ENCODE measurements around the gene FARS2. TPM values are rescaled to one million over a fixed set of nuclear protein-coding genes. Genes with fewer than 3 reads are reported as not detected.

Gene FARS2
- polyA plus RNA-seq, 3 donors, result 12.2 to 21.6 (median 17.7) TPM

- intact Hi-C loops (cut with micrococcal nuclease), result no loop called here
- H3K9ac ChIP-seq (ENCODE audit: insufficient read depth, low read length, poor library complexity, severe bottlenecking), result no peak overlapping the region
- H3K79me2 ChIP-seq (ENCODE audit: insufficient read depth, low read length), result no peaks in the 10 kb centered on the region
- Mint-ChIP-seq H3K27ac (no peak overlapping the region), H3K27me3 (ENCODE audit: low read depth in 3 of 3) (peaks cover 0 to 2% (median 1%) of the 10 kb centered on the region in 3 donors), H3K36me3 (no peaks in the 10 kb centered on the region), H3K4me3 (no peak overlapping the region), H3K4me1 (peaks cover 10% of the 10 kb centered on the region), H3K9me3 (peaks cover 0 to under 1% (median 0%) of the 10 kb centered on the region in 7 donors)
- no peaks in the 10 kb centered on the region for H3K4me1 ChIP-seq (ENCODE audit: control insufficient read depth in 1 of 2, insufficient read depth in 2 of 2, low read length in 2 of 2)
- WGBS (ENCODE audit: insufficient coverage), result no CpG with 5 or more reads among the region's 4 CpGs
- H3K27ac ChIP-seq (ENCODE audit: low read depth in 1 of 2, low read length in 2 of 2), result no peak overlapping the region
- H3K27me3 ChIP-seq (ENCODE audit: control insufficient read depth in 2 of 2, insufficient read depth in 2 of 2, low read length in 2 of 2), result no peaks in the 10 kb centered on the region
- no peaks in the 10 kb centered on the region for H3K36me3 ChIP-seq (replicated peaks in 1 of 2; ENCODE audit: control insufficient read depth in 1 of 2, insufficient read depth in 2 of 2, low read length in 2 of 2)
- no peak overlapping the region for H3K4me2 ChIP-seq (replicated peaks; ENCODE audit: extremely low read depth, low read length, poor library complexity, severe bottlenecking)
- no peaks in the 10 kb centered on the region for H4K20me1 ChIP-seq (ENCODE audit: insufficient read depth, low read length)
- H2AFZ ChIP-seq (ENCODE audit: insufficient read depth, low read depth, low read length, poor library complexity, severe bottlenecking), result no peak overlapping the region
- H3K4me3 ChIP-seq (replicated peaks in 1 of 3; ENCODE audit: low read depth in 2 of 3, low read length in 3 of 3), result no peak overlapping the region
- TF ChIP-seq CTCF (IDR thresholded peaks at IDR 0.05), result no peak
- H3K9me3 ChIP-seq (replicated peaks in 1 of 2; ENCODE audit: control insufficient read depth in 1 of 2, insufficient read depth in 1 of 2, low read length in 2 of 2), result no peaks in the 10 kb centered on the region
- no peak for DNase-seq
These were observed 253.9 kb downstream of the FARS2 start for GRCh38 chr6:5515200-5515599.

- no peak overlapping the region for H3K4me3 ChIP-seq (replicated peaks in 1 of 3; ENCODE audit: low read depth in 2 of 3, low read length in 3 of 3)
- no peak for TF ChIP-seq CTCF (IDR thresholded peaks at IDR 0.05)
- H3K79me2 ChIP-seq (ENCODE audit: insufficient read depth, low read length), result no peaks in the 10 kb centered on the region
- no peaks in the 10 kb centered on the region for H3K27me3 ChIP-seq (ENCODE audit: control insufficient read depth in 2 of 2, insufficient read depth in 2 of 2, low read length in 2 of 2)
- no peak overlapping the region for H3K9ac ChIP-seq (ENCODE audit: insufficient read depth, low read length, poor library complexity, severe bottlenecking)
- no peaks in the 10 kb centered on the region for H3K9me3 Mint-ChIP-seq
- no peak overlapping the region for H3K27ac Mint-ChIP-seq
- H3K27me3 Mint-ChIP-seq (ENCODE audit: low read depth in 3 of 3), result peaks cover 0 to 2% (median 0%) of the 10 kb centered on the region in 3 donors
- WGBS (ENCODE audit: insufficient coverage), result 100% methylated on average over 2 of the region's 6 CpGs
- no peak overlapping the region for H3K27ac ChIP-seq (ENCODE audit: low read depth in 1 of 2, low read length in 2 of 2)
- intact Hi-C loops (cut with micrococcal nuclease), result no loop called here
- no peak overlapping the region for H2AFZ ChIP-seq (ENCODE audit: insufficient read depth, low read depth, low read length, poor library complexity, severe bottlenecking)
- H3K4me1 Mint-ChIP-seq, result peaks cover 10% of the 10 kb centered on the region
- no peaks in the 10 kb centered on the region for H3K9me3 ChIP-seq (replicated peaks in 1 of 2; ENCODE audit: control insufficient read depth in 1 of 2, insufficient read depth in 1 of 2, low read length in 2 of 2)
- H3K4me3 Mint-ChIP-seq, result no peak overlapping the region
- no peak overlapping the region for H3K4me2 ChIP-seq (replicated peaks; ENCODE audit: extremely low read depth, low read length, poor library complexity, severe bottlenecking)
- H4K20me1 ChIP-seq (ENCODE audit: insufficient read depth, low read length), result no peaks in the 10 kb centered on the region
- H3K36me3 ChIP-seq (replicated peaks in 1 of 2; ENCODE audit: control insufficient read depth in 1 of 2, insufficient read depth in 2 of 2, low read length in 2 of 2), result no peaks in the 10 kb centered on the region
- no peaks in the 10 kb centered on the region for H3K4me1 ChIP-seq (ENCODE audit: control insufficient read depth in 1 of 2, insufficient read depth in 2 of 2, low read length in 2 of 2)
- no peak for DNase-seq
- H3K36me3 Mint-ChIP-seq, result no peaks in the 10 kb centered on the region
These were observed 254.7 kb downstream of the FARS2 start for GRCh38 chr6:5516036-5516435.

Measured in CD14-positive monocyte (primary cell).